Lung (tissue), 13 donors: Measurements from ENCODE around the gene SPINK8. TPM values are rescaled to one million over a fixed set of nuclear protein-coding genes. Genes with fewer than 3 reads are reported as not detected.

ENCODE experiments used
- ATAC-seq: fragments of 200-7000 bp; cut with Tn5 transposase; one replicate; pipeline ENCODE4 v1.9.1; 2020; ENCODE audit warnings: moderate number of reproducible peaks; ENCODE audit not compliant: insufficient read depth, low FRiP score
- DNase-seq, 3 donors: peaks; one replicate each; pipeline ENCODE4 v3.0.0-alpha.2; 2013 to 2017
- H3K27ac ChIP-seq, 2 donors: one replicate each; pipeline ENCODE4 v1.5.1; 2013; ENCODE audit warnings: mild to moderate bottlenecking in 2 of 2, moderate library complexity in 2 of 2, control low read depth in 1 of 2, inconsistent platforms in 1 of 2, low read depth in 1 of 2, low read length in 1 of 2
- H3K27me3 ChIP-seq, 3 donors: one replicate each; pipeline ENCODE4 v1.5.1; 2013; ENCODE audit warnings: low read length in 2 of 3; ENCODE audit not compliant: control insufficient read depth in 3 of 3, insufficient read depth in 3 of 3
- H3K36me3 ChIP-seq, 4 donors: one replicate each; pipeline ENCODE4 v1.5.1; 2013; ENCODE audit warnings: low read length in 4 of 4, mild to moderate bottlenecking in 1 of 4, moderate library complexity in 1 of 4; ENCODE audit not compliant: control insufficient read depth in 4 of 4, insufficient read depth in 4 of 4
- H3K4me1 ChIP-seq, 5 donors: one replicate each; pipeline ENCODE4 v1.5.1; 2013; ENCODE audit warnings: low read length in 5 of 5, mild to moderate bottlenecking in 2 of 5, moderate library complexity in 1 of 5; ENCODE audit not compliant: control insufficient read depth in 5 of 5, insufficient read depth in 5 of 5
- H3K4me3 ChIP-seq: one replicate; pipeline ENCODE4 v1.5.1; 2013; ENCODE audit warnings: mild to moderate bottlenecking, control low read depth, moderate library complexity
- H3K9ac ChIP-seq, 2 donors: one replicate each; pipeline ENCODE4 v1.5.1; 2013; ENCODE audit warnings: low read length in 2 of 2, control low read depth in 1 of 2; ENCODE audit not compliant: insufficient read depth in 1 of 2
- H3K9me3 ChIP-seq, 4 donors: one replicate each; pipeline ENCODE4 v1.5.1; 2013; ENCODE audit warnings: low read length in 3 of 4, mild to moderate bottlenecking in 1 of 4, moderate library complexity in 1 of 4; ENCODE audit not compliant: control insufficient read depth in 4 of 4, insufficient read depth in 3 of 4
- WGBS, 2 donors: extraction: QIAGEN DNeasy Blood & Tissue Kit; methylation state at CpG; one replicate each; pipeline ENCODE4 v1.1.7; 2013; 5-methylcytosine and 5-hydroxymethylcytosine counted together
- polyA plus RNA-seq, 2 donors: library from polyadenylated mRNA; stranded (reverse); fragments of 200-250 nt; gene quantifications; one replicate each; pipeline ENCODE4 v1.2.1, GENCODE V29; 2013
- small RNA-seq: library from RNA; depleted of rRNA; stranded (forward); fragments of <200 nt; gene quantifications from one replicate; pipeline ENCODE3, GENCODE V24; 2014; ENCODE audit warnings: low replicate concordance
- total RNA-seq, 2 donors: library from RNA; depleted of rRNA in 1 of 2; stranded (reverse); fragments of >200 nt in 1 of 2; gene quantifications; one replicate each; pipeline ENCODE4 v1.2.1, GENCODE V29; 2014 to 2021
- TF ChIP-seq, protein P1 (sequence below): IDR thresholded peaks from 2 replicates; pipeline ENCODE4 v1.5.1; 2012; ENCODE audit warnings: mild to moderate bottlenecking; ENCODE audit errors: control extremely low read depth, extremely low read depth
- donor health status: control.
- donor health status: control.
- donor health status: Bipolar disorder and iron deficiency.
- donor health status: healthy.
- donor health status: DM: yes; HTN: yes; CAD: no.

SPINK8 gene
- total and polyA plus RNA-seq, 4 donors: not detected

- no peaks in the 10 kb centered on the region for H3K4me1 ChIP-seq
- no peaks in the 10 kb centered on the region for H3K9me3 ChIP-seq
- H3K27me3 ChIP-seq: no peaks in the 10 kb centered on the region
- H3K27ac ChIP-seq: no peak overlapping the region
- ATAC-seq (no peak), DNase-seq (no peak)
- TF ChIP-seq, protein P1, sequence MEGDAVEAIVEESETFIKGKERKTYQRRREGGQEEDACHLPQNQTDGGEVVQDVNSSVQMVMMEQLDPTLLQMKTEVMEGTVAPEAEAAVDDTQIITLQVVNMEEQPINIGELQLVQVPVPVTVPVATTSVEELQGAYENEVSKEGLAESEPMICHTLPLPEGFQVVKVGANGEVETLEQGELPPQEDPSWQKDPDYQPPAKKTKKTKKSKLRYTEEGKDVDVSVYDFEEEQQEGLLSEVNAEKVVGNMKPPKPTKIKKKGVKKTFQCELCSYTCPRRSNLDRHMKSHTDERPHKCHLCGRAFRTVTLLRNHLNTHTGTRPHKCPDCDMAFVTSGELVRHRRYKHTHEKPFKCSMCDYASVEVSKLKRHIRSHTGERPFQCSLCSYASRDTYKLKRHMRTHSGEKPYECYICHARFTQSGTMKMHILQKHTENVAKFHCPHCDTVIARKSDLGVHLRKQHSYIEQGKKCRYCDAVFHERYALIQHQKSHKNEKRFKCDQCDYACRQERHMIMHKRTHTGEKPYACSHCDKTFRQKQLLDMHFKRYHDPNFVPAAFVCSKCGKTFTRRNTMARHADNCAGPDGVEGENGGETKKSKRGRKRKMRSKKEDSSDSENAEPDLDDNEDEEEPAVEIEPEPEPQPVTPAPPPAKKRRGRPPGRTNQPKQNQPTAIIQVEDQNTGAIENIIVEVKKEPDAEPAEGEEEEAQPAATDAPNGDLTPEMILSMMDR: no peak
- 55 to 66% methylated on average over 2 of the region's 2 CpGs for WGBS, 2 donors
- H3K9ac ChIP-seq: no peak overlapping the region
- peaks cover 3 to 14% (median 9%) of the 10 kb centered on the region in 4 donors for H3K36me3 ChIP-seq
- no peak overlapping the region for H3K4me3 ChIP-seq
Observed at GRCh38 chr3:48267782-48268181, 65.7 kb downstream of the SPINK8 start.

DNA sequence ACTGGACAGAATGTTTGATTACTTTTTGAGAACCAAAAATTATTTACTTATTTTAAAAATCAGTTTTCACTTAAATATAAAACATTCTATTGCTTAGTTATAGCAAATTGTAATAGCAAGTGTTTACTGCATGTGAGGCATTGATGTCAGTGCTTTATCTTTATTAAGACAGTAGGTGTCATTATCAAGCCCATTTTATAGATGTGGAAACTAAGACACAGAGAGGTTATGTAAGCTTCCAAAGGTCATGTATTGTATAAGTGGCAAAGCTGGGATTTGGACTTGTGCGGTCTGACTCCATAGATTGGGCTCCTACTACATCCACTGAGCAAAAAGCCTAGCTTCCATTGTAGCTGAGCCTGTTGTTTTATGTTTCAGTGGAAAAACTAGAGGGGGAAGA is 74.9 kb downstream of the SPINK8 start:
- Histone ChIP-seq H3K9me3 (no peaks in the 10 kb centered on the region), H3K27ac (no peak overlapping the region), H3K9ac (no peak overlapping the region), H3K4me3 (no peak overlapping the region), H3K36me3 (peaks cover 2 to 9% (median 4%) of the 10 kb centered on the region in 4 donors), H3K27me3 (no peaks in the 10 kb centered on the region), H3K4me1 (peaks cover 0 to 6% (median 0%) of the 10 kb centered on the region in 5 donors)
- TF ChIP-seq, protein P1: no peak
- DNase-seq (no peak), ATAC-seq (no peak)
- WGBS, 2 donors: 97% methylated on average over 1 of the region's 1 CpG

Small RNA genes within 50 kb of the gene (small RNA-seq; reads per million reads assigned to genes)
- gene MIR2115 (0.23 reads per million, percentile 19 among the genes with 10 or more reads in this experiment), gene RF00019 (not detected), gene RN7SL321P (not detected)

Other genes with a start within 250 kb of the SPINK8 start
- 1 to 10 TPM; 1.4 to 1.5 TPM for gene CDC25A, start 145.2 kb downstream of the SPINK8 start, total RNA-seq
- gene CDC25A, start 145.2 kb downstream of the SPINK8 start, polyA plus RNA-seq: under 1 TPM; 0.57 to 0.87 TPM
- gene CAMP, start 110.2 kb downstream of the SPINK8 start, total RNA-seq: 1 to 10 TPM; 1.3 to 1.9 TPM
- gene CAMP, start 110.2 kb downstream of the SPINK8 start, polyA plus RNA-seq: 1 to 10 TPM; 1.5 to 5.5 TPM
- 10 to 100 TPM; 13.1 to 14.7 TPM for gene ZNF589, start 92.6 kb downstream of the SPINK8 start, total RNA-seq
- gene ZNF589, start 92.6 kb downstream of the SPINK8 start, polyA plus RNA-seq: 1 to 10 TPM; 3.4 to 6.8 TPM
- gene NME6, start 32.3 kb downstream of the SPINK8 start, total RNA-seq: 10 to 100 TPM; 27.1 to 35.4 TPM
- gene NME6, start 32.3 kb downstream of the SPINK8 start, polyA plus RNA-seq: 10 to 100 TPM; 18.2 to 19.3 TPM
- gene FBXW12, start 38.6 kb upstream of the SPINK8 start, total RNA-seq: not detected
- not detected for gene FBXW12, start 38.6 kb upstream of the SPINK8 start, polyA plus RNA-seq
- gene PLXNB1, start 96.4 kb upstream of the SPINK8 start, total RNA-seq: 100 to 1,000 TPM in 1 of 2 donors, 10 to 100 TPM in 1; 89.8 to 123 TPM
- gene PLXNB1, start 96.4 kb upstream of the SPINK8 start, polyA plus RNA-seq: 10 to 100 TPM; 36.0 to 82.4 TPM
- 10 to 100 TPM in 1 of 2 donors, 1 to 10 TPM in 1; 8.4 to 14.4 TPM for gene CCDC51, start 106.5 kb upstream of the SPINK8 start, total RNA-seq
- gene CCDC51, start 106.5 kb upstream of the SPINK8 start, polyA plus RNA-seq: 10 to 100 TPM in 1 of 2 donors, 1 to 10 TPM in 1; 6.6 to 13.8 TPM
- gene TMA7, start 106.6 kb upstream of the SPINK8 start, total RNA-seq: 100 to 1,000 TPM; 152 to 176 TPM
- 100 to 1,000 TPM; 302 to 985 TPM for gene TMA7, start 106.6 kb upstream of the SPINK8 start, polyA plus RNA-seq
- 1 to 10 TPM; 7.1 to 7.6 TPM for gene ATRIP, start 113.1 kb upstream of the SPINK8 start, total RNA-seq
- gene ATRIP, start 113.1 kb upstream of the SPINK8 start, polyA plus RNA-seq: 1 to 10 TPM; 4.8 to 5.4 TPM
- 100 to 1,000 TPM in 1 of 2 donors, 10 to 100 TPM in 1; 70.5 to 184 TPM for gene SHISA5, start 170.5 kb upstream of the SPINK8 start, total RNA-seq
- gene SHISA5, start 170.5 kb upstream of the SPINK8 start, polyA plus RNA-seq: 100 to 1,000 TPM in 1 of 2 donors, 10 to 100 TPM in 1; 87.2 to 176 TPM
- gene PFKFB4, start 223.1 kb upstream of the SPINK8 start, total RNA-seq: 10 to 100 TPM in 1 of 2 donors, 1 to 10 TPM in 1; 9.4 to 14.8 TPM
- gene PFKFB4, start 223.1 kb upstream of the SPINK8 start, polyA plus RNA-seq: 10 to 100 TPM in 1 of 2 donors, 1 to 10 TPM in 1; 3.6 to 15.9 TPM
- gene UCN2, start 230.1 kb upstream of the SPINK8 start, total RNA-seq: under 1 TPM in 1 of 2 donors, not detected in 1; 0.18 TPM
- gene UCN2, start 230.1 kb upstream of the SPINK8 start, polyA plus RNA-seq: under 1 TPM; 0.07 to 0.16 TPM